WTC11 (cell line): ENCODE data around the gene LAMA3.

Experiments
- NR1H2 ChIP-seq: sonication (generic); formaldehyde crosslinking; IDR thresholded peaks from 2 replicates; pipeline ENCODE4 v1.9.0; 2021; ENCODE audit warnings: mild to moderate bottlenecking, moderate library complexity, missing genetic modification reagents
- SP1 ChIP-seq: sonication (generic); formaldehyde crosslinking; conservative IDR thresholded peaks from 2 replicates; pipeline ENCODE4 v1.8.1; 2022; ENCODE audit warnings: missing genetic modification reagents
- TEAD4 ChIP-seq: sonication (generic); formaldehyde crosslinking; IDR thresholded peaks from 2 replicates; pipeline ENCODE4 v1.8.0; 2022; ENCODE audit warnings: mild to moderate bottlenecking, missing genetic modification reagents
- TF ChIP-seq, protein P1 (sequence below): fragments of 200-600 bp; IDR thresholded peaks from 2 replicates; pipeline ENCODE4 v1.8.0; 2022; ENCODE audit warnings: antibody characterized with exemption
- TF ChIP-seq, protein P2 (sequence below): sonication (generic); formaldehyde crosslinking; IDR thresholded peaks from 2 replicates; pipeline ENCODE4 v1.8.0; 2022; ENCODE audit warnings: mild to moderate bottlenecking, missing genetic modification reagents
- TF ChIP-seq, protein P3 (sequence below): sonication (generic); formaldehyde crosslinking; IDR thresholded peaks from 2 replicates; pipeline ENCODE4 v1.8.1; 2023; ENCODE audit warnings: mild to moderate bottlenecking, missing genetic modification reagents, moderate library complexity
- TF ChIP-seq, protein P4 (sequence below): sonication (generic); formaldehyde crosslinking; IDR thresholded peaks from 2 replicates; pipeline ENCODE4 v1.8.0; 2022; ENCODE audit warnings: mild to moderate bottlenecking, missing genetic modification reagents
- TF ChIP-seq, protein P5 (sequence below): sonication (generic); formaldehyde crosslinking; conservative IDR thresholded peaks from 2 replicates; pipeline ENCODE4 v1.8.1; 2022; ENCODE audit warnings: mild to moderate bottlenecking, missing genetic modification reagents
- TF ChIP-seq, protein P6 (sequence below): sonication (generic); formaldehyde crosslinking; IDR thresholded peaks from 2 replicates; pipeline ENCODE4 v1.8.1; 2022; ENCODE audit warnings: missing genetic modification reagents, borderline replicate concordance
- TF ChIP-seq, protein P7 (sequence below): sonication (generic); formaldehyde crosslinking; conservative IDR thresholded peaks from 2 replicates; pipeline ENCODE4 v1.8.1; 2023; ENCODE audit warnings: mild to moderate bottlenecking, low read depth, missing genetic modification reagents, moderate library complexity
- TF ChIP-seq, protein P8 (sequence below): sonication (generic); formaldehyde crosslinking; IDR thresholded peaks from 2 replicates; pipeline ENCODE4 v1.8.0; 2022; ENCODE audit warnings: mild to moderate bottlenecking, missing genetic modification reagents

DNA sequence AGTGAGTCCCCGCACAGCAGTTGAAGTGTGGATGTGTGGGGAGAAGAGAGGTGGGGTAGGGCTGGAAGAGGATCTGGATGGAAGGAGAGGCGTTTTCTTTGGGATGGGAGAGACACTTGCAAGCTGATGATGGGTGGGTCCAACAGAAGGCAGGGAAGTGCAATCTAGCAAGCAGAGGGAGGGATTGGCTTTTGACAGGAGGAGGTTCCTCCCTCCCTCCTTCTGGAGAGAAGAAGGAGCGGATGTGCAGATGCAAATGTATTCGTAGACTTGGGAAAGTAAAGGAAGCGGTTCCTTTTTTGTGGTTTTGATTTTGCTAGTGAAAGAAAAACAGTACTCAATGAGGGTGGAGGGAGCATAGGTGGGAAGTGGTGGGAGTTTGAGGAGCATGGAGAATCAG is 48.9 kb downstream of the LAMA3 start:
- TF ChIP-seq, protein P1, sequence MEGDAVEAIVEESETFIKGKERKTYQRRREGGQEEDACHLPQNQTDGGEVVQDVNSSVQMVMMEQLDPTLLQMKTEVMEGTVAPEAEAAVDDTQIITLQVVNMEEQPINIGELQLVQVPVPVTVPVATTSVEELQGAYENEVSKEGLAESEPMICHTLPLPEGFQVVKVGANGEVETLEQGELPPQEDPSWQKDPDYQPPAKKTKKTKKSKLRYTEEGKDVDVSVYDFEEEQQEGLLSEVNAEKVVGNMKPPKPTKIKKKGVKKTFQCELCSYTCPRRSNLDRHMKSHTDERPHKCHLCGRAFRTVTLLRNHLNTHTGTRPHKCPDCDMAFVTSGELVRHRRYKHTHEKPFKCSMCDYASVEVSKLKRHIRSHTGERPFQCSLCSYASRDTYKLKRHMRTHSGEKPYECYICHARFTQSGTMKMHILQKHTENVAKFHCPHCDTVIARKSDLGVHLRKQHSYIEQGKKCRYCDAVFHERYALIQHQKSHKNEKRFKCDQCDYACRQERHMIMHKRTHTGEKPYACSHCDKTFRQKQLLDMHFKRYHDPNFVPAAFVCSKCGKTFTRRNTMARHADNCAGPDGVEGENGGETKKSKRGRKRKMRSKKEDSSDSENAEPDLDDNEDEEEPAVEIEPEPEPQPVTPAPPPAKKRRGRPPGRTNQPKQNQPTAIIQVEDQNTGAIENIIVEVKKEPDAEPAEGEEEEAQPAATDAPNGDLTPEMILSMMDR = no peak
- TF ChIP-seq TEAD4 (CRISPR knock-in tag) (no peak), SP1 (CRISPR knock-in tag) (no peak), NR1H2 (CRISPR knock-in tag) (no peak)
- TF ChIP-seq, protein P2, sequence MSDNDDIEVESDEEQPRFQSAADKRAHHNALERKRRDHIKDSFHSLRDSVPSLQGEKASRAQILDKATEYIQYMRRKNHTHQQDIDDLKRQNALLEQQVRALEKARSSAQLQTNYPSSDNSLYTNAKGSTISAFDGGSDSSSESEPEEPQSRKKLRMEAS (CRISPR knock-in tag) = no peak
- TF ChIP-seq, protein P3, sequence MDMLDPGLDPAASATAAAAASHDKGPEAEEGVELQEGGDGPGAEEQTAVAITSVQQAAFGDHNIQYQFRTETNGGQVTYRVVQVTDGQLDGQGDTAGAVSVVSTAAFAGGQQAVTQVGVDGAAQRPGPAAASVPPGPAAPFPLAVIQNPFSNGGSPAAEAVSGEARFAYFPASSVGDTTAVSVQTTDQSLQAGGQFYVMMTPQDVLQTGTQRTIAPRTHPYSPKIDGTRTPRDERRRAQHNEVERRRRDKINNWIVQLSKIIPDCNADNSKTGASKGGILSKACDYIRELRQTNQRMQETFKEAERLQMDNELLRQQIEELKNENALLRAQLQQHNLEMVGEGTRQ (CRISPR knock-in tag) = no peak
- TF ChIP-seq, protein P4, sequence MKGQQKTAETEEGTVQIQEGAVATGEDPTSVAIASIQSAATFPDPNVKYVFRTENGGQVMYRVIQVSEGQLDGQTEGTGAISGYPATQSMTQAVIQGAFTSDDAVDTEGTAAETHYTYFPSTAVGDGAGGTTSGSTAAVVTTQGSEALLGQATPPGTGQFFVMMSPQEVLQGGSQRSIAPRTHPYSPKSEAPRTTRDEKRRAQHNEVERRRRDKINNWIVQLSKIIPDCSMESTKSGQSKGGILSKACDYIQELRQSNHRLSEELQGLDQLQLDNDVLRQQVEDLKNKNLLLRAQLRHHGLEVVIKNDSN (CRISPR knock-in tag) = no peak
- TF ChIP-seq, protein P5, sequence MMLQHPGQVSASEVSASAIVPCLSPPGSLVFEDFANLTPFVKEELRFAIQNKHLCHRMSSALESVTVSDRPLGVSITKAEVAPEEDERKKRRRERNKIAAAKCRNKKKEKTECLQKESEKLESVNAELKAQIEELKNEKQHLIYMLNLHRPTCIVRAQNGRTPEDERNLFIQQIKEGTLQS (CRISPR knock-in tag) = no peak
- TF ChIP-seq, protein P6, sequence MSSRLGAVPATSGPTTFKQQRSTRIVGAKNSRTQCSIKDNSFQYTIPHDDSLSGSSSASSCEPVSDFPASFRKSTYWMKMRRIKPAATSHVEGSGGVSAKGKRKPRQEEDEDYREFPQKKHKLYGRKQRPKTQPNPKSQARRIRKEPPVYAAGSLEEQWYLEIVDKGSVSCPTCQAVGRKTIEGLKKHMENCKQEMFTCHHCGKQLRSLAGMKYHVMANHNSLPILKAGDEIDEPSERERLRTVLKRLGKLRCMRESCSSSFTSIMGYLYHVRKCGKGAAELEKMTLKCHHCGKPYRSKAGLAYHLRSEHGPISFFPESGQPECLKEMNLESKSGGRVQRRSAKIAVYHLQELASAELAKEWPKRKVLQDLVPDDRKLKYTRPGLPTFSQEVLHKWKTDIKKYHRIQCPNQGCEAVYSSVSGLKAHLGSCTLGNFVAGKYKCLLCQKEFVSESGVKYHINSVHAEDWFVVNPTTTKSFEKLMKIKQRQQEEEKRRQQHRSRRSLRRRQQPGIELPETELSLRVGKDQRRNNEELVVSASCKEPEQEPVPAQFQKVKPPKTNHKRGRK = no peak
- TF ChIP-seq, protein P7, sequence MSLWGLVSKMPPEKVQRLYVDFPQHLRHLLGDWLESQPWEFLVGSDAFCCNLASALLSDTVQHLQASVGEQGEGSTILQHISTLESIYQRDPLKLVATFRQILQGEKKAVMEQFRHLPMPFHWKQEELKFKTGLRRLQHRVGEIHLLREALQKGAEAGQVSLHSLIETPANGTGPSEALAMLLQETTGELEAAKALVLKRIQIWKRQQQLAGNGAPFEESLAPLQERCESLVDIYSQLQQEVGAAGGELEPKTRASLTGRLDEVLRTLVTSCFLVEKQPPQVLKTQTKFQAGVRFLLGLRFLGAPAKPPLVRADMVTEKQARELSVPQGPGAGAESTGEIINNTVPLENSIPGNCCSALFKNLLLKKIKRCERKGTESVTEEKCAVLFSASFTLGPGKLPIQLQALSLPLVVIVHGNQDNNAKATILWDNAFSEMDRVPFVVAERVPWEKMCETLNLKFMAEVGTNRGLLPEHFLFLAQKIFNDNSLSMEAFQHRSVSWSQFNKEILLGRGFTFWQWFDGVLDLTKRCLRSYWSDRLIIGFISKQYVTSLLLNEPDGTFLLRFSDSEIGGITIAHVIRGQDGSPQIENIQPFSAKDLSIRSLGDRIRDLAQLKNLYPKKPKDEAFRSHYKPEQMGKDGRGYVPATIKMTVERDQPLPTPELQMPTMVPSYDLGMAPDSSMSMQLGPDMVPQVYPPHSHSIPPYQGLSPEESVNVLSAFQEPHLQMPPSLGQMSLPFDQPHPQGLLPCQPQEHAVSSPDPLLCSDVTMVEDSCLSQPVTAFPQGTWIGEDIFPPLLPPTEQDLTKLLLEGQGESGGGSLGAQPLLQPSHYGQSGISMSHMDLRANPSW (CRISPR knock-in tag) = no peak
- TF ChIP-seq, protein P8, sequence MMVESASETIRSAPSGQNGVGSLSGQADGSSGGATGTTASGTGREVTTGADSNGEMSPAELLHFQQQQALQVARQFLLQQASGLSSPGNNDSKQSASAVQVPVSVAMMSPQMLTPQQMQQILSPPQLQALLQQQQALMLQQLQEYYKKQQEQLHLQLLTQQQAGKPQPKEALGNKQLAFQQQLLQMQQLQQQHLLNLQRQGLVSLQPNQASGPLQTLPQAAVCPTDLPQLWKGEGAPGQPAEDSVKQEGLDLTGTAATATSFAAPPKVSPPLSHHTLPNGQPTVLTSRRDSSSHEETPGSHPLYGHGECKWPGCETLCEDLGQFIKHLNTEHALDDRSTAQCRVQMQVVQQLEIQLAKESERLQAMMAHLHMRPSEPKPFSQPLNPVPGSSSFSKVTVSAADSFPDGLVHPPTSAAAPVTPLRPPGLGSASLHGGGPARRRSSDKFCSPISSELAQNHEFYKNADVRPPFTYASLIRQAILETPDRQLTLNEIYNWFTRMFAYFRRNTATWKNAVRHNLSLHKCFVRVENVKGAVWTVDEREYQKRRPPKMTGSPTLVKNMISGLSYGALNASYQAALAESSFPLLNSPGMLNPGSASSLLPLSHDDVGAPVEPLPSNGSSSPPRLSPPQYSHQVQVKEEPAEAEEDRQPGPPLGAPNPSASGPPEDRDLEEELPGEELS (CRISPR knock-in tag) = no peak
